MM.1S (cell line): ENCODE measurements around the gene AGTRAP.

Source experiments
- EZH2 ChIP-seq: fragments of 300-600 bp; sonication (generic); optimal IDR thresholded peaks from 2 replicates; pipeline ENCODE3; 2017; ENCODE audit warnings: low read depth, mild to moderate bottlenecking, antibody characterized with exemption, low read length, mixed read lengths
- EZH2phosphoT487 ChIP-seq: fragments of 300-600 bp; sonication (generic); IDR thresholded peaks from 2 replicates; pipeline ENCODE4 v1.6.1; 2018; ENCODE audit warnings: antibody characterized with exemption, low read length
- TF ChIP-seq, protein P1 (sequence below): fragments of 300-600 bp; sonication (generic); IDR thresholded peaks from 2 replicates; pipeline ENCODE4 v1.5.1; 2016; ENCODE audit warnings: antibody characterized with exemption, low read length, mixed read lengths

- TF ChIP-seq, protein P1, sequence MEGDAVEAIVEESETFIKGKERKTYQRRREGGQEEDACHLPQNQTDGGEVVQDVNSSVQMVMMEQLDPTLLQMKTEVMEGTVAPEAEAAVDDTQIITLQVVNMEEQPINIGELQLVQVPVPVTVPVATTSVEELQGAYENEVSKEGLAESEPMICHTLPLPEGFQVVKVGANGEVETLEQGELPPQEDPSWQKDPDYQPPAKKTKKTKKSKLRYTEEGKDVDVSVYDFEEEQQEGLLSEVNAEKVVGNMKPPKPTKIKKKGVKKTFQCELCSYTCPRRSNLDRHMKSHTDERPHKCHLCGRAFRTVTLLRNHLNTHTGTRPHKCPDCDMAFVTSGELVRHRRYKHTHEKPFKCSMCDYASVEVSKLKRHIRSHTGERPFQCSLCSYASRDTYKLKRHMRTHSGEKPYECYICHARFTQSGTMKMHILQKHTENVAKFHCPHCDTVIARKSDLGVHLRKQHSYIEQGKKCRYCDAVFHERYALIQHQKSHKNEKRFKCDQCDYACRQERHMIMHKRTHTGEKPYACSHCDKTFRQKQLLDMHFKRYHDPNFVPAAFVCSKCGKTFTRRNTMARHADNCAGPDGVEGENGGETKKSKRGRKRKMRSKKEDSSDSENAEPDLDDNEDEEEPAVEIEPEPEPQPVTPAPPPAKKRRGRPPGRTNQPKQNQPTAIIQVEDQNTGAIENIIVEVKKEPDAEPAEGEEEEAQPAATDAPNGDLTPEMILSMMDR, result no peak
- no peak for TF ChIP-seq EZH2
- no peak for TF ChIP-seq EZH2phosphoT487
Observed at GRCh38 chr1:11746092-11746491, 10.2 kb downstream of the AGTRAP start.
